Esophagus muscularis mucosa (tissue), 4 donors: ENCODE results near the gene AMER1. TPM values are rescaled to one million over a fixed set of nuclear protein-coding genes. Genes with fewer than 3 reads are reported as not detected.

Source experiments
- DNase-seq: peaks from one replicate; pipeline ENCODE4 v3.0.0-alpha.2; 2017; ENCODE audit errors: extremely low spot score
- H3K27ac ChIP-seq, 4 donors: fragments of 200-600 bp; sonication (generic); replicated peaks in 1 of 4; 1 replicate in 3 of 4; 2 replicates in 1 of 4; pipeline ENCODE4 v1.5.1; 2016 to 2019; ENCODE audit warnings: mild to moderate bottlenecking in 1 of 4
- H3K27me3 ChIP-seq, 4 donors: fragments of 200-600 bp; sonication (generic); one replicate each; pipeline versions ENCODE4 v1.5.1 to v1.6.0; 2016 to 2019
- H3K36me3 ChIP-seq, 4 donors: fragments of 200-600 bp; sonication (generic); one replicate each; pipeline ENCODE4 v1.5.1; 2016 to 2019
- H3K4me1 ChIP-seq, 4 donors: fragments of 200-600 bp; sonication (generic); one replicate each; pipeline ENCODE4 v1.5.1; 2016 to 2019
- H3K4me3 ChIP-seq, 4 donors: fragments of 200-600 bp; sonication (generic); 1 replicate in 2 of 4; 2 replicates in 2 of 4; pipeline ENCODE4 v1.5.1; 2016 to 2019; ENCODE audit warnings: mild to moderate bottlenecking in 4 of 4, moderate library complexity in 1 of 4
- H3K9me3 ChIP-seq, 4 donors: fragments of 200-600 bp; sonication (generic); 1 replicate in 3 of 4; 2 replicates in 1 of 4; pipeline ENCODE4 v1.5.1; 2016 to 2019
- EP300 ChIP-seq: sonication (generic); formaldehyde crosslinking; IDR thresholded peaks from one replicate; pipeline ENCODE4 v1.6.1; 2017; ENCODE audit warnings: antibody characterized with exemption
- POLR2A ChIP-seq: fragments of 450-650 bp; IDR thresholded peaks from one replicate; pipeline ENCODE4 v1.6.1; 2017; ENCODE audit warnings: antibody characterized with exemption, moderate library complexity, mild to moderate bottlenecking, low read depth
- POLR2AphosphoS5 ChIP-seq, 2 donors: sonication (generic); formaldehyde crosslinking; IDR thresholded peaks; one replicate each; pipeline ENCODE4 v1.6.1; 2017; ENCODE audit warnings: antibody characterized with exemption in 2 of 2
- WGBS: methylation state at CpG from one replicate; pipeline ENCODE4 v1.1.5; 2018; 5-methylcytosine and 5-hydroxymethylcytosine counted together
- intact Hi-C: fragments of 100-400 bp; cut with DNase I; formaldehyde crosslinking; loops from one replicate; pipeline ENCODE4 v1.15.1; 2023
- total RNA-seq, 4 donors: library from RNA; depleted of rRNA; stranded (reverse); fragments of >200 nt; gene quantifications; one replicate each; pipeline versions ENCODE4 v1.1.0 to v1.2.1, GENCODE V29; 2016
- TF ChIP-seq, protein P1 (sequence below), 3 experiments: fragments of 200-600 bp in 2 of 3; fragments of 450-650 bp in 1 of 3; sonication (generic) in 2 of 3; IDR thresholded peaks; one replicate each; pipeline ENCODE4 v1.5.1; 2017 to 2019; ENCODE audit warnings: antibody characterized with exemption in 3 of 3, mild to moderate bottlenecking in 2 of 3, moderate library complexity in 1 of 3

AMER1 gene
- total RNA-seq, 4 donors from 2014 or later = 4.5 to 9.6 (median 7.3) TPM

DNA sequence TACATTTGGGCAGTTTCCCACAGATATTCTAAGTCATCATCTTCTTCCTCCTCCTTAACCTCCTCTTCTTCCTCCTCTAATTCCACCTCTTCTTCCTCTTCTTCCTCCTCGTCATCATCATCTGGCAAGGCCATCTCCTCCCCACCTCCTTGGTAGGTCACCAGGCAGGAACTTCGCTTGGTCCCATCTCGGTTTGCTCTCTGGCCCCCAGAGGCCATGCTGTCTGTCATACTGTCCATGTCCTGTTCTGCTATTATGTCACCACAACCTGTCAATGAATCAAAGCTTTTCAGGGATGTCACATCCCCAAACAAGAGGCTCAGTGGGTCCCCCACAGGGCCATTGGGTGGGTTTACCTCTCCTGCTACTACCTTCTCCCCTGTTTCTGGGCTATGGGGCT is 13.5 kb downstream of the AMER1 start:
- no peak for TF ChIP-seq POLR2A
- TF ChIP-seq EP300 = no peak
- TF ChIP-seq, protein P1, sequence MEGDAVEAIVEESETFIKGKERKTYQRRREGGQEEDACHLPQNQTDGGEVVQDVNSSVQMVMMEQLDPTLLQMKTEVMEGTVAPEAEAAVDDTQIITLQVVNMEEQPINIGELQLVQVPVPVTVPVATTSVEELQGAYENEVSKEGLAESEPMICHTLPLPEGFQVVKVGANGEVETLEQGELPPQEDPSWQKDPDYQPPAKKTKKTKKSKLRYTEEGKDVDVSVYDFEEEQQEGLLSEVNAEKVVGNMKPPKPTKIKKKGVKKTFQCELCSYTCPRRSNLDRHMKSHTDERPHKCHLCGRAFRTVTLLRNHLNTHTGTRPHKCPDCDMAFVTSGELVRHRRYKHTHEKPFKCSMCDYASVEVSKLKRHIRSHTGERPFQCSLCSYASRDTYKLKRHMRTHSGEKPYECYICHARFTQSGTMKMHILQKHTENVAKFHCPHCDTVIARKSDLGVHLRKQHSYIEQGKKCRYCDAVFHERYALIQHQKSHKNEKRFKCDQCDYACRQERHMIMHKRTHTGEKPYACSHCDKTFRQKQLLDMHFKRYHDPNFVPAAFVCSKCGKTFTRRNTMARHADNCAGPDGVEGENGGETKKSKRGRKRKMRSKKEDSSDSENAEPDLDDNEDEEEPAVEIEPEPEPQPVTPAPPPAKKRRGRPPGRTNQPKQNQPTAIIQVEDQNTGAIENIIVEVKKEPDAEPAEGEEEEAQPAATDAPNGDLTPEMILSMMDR (IDR thresholded peaks at IDR 0.05) = no peak
- no peak for TF ChIP-seq POLR2AphosphoS5 (IDR thresholded peaks at IDR 0.05)
- no peak for DNase-seq
- Histone ChIP-seq H3K36me3 (peaks cover 0 to 32% (median 27%) of the 10 kb centered on the region in 4 donors), H3K27me3 (no peaks in the 10 kb centered on the region), H3K4me1 (no peaks in the 10 kb centered on the region), H3K27ac (no peak overlapping the region), H3K4me3 (no peak overlapping the region), H3K9me3 (no peaks in the 10 kb centered on the region)
- WGBS = 84% methylated on average over 3 of the region's 3 CpGs
- intact Hi-C loops = no loop called here

- WGBS = 85% methylated on average over 11 of the region's 19 CpGs
- intact Hi-C loops = no loop called here
Observed at GRCh38 chrX:64191281-64192010, 14.1 kb downstream of the AMER1 start.

DNA sequence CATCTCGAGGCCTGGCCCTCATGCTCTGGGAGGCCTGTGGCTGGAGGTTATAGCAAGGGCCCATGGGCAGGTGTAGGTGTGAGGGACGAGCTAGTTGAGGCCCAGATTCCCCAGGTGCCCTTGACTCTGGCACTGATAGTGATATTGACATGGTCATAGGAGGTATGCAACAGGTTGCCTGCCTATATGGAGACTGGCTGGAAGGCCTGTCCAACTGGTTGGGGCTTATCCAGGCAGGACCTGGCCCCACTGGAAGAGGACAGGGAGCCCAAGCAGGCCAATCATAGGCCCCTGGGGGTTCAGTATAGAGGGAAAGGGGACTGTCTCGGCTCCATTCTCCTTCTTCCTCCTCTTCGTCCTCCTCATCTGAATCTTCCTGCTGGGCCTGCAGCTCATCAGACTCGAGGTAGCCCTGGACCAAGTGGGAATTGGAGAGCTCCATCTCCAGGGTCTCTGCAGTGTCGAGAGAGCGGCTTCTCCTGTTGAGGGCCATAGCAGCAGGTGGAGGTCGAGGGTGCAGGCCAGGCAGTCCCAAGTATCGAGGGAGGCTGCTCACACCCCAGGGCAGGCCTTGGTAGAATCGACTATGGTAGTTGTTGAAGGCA is 15.3 kb downstream of the AMER1 start:
- WGBS = 78% methylated on average over 6 of the region's 10 CpGs
- Histone ChIP-seq H3K27ac (no peak overlapping the region), H3K27me3 (no peaks in the 10 kb centered on the region), H3K36me3 (peaks cover 0 to 32% (median 27%) of the 10 kb centered on the region in 4 donors), H3K4me1 (no peaks in the 10 kb centered on the region), H3K4me3 (no peak overlapping the region), H3K9me3 (no peaks in the 10 kb centered on the region)
- TF ChIP-seq POLR2A (no peak), EP300 (no peak)
- intact Hi-C loops = no loop called here
- DNase-seq = no peak

More at GRCh38 chrX:64191281-64192010, 14.1 kb downstream of the AMER1 start:
- TF ChIP-seq EP300 (no peak), POLR2AphosphoS5 (IDR thresholded peaks at IDR 0.05) (no peak), POLR2A (no peak)
- TF ChIP-seq, protein P1 (IDR thresholded peaks at IDR 0.05) = no peak
- no peak for DNase-seq
- H3K36me3 ChIP-seq = peaks cover 0 to 32% (median 27%) of the 10 kb centered on the region in 4 donors
- no peaks in the 10 kb centered on the region for H3K4me1 ChIP-seq
- no peaks in the 10 kb centered on the region for H3K27me3 ChIP-seq
- no peak overlapping the region for H3K4me3 ChIP-seq
- H3K27ac ChIP-seq = no peak overlapping the region
- H3K9me3 ChIP-seq = no peaks in the 10 kb centered on the region

DNA sequence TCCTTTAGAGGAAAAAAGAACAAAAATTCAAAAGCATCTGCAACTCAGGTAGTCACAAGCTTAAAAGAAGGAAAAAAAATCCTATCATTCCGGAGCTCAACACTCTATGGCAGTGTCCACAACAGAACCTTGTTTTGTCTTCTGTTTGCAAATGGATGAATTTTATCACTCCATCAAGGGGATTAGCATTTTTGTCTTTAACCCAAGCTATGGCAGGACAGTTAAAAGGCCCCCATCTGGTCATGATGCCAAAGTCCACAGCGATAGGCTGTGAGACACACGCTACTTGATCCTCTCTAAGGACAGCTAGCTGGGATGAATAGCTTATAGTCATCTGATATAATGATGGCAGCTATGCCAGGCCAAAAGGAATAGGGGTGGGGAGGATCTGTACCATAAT is 16.6 kb downstream of the AMER1 start:
- H3K27ac ChIP-seq = no peak overlapping the region
- H3K4me1 ChIP-seq = no peaks in the 10 kb centered on the region
- intact Hi-C loops = no loop called here
- no peaks in the 10 kb centered on the region for H3K9me3 ChIP-seq
- no peak overlapping the region for H3K4me3 ChIP-seq
- no peaks in the 10 kb centered on the region for H3K27me3 ChIP-seq
- WGBS = 92% methylated on average over 1 of the region's 3 CpGs
- TF ChIP-seq POLR2A (no peak), POLR2AphosphoS5 (IDR thresholded peaks at IDR 0.05) (no peak), EP300 (no peak)
- TF ChIP-seq, protein P1 (IDR thresholded peaks at IDR 0.05) = no peak
- no peak for DNase-seq
- peaks cover 0 to 32% (median 27%) of the 10 kb centered on the region in 4 donors for H3K36me3 ChIP-seq

DNA sequence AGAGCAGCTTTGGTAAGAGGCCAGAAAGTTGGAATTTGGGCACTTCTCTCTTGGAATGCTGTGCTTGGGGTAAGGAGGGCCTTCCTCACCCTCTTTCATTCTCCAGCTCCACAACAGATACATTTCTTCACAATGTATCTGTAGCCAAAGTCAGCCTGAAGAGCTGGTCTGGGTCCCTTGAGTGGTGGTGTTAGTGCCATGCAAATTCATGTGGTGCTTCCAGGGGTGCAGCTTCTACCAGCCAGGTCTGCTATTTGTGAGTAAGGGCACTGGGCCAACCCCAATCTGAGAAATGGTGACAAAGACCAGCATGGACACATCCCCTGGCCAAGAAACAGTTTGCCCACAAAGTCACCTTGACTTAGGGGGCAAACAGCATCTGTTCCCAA is 17.8 kb downstream of the AMER1 start:
- Histone ChIP-seq H3K4me3 (no peak overlapping the region), H3K36me3 (peaks cover 0 to 30% (median 26%) of the 10 kb centered on the region in 4 donors), H3K9me3 (no peaks in the 10 kb centered on the region), H3K27me3 (no peaks in the 10 kb centered on the region), H3K27ac (no peak overlapping the region), H3K4me1 (no peaks in the 10 kb centered on the region)
- no peak for TF ChIP-seq POLR2AphosphoS5 (IDR thresholded peaks at IDR 0.05)
- TF ChIP-seq POLR2A = no peak
- TF ChIP-seq, protein P1 (IDR thresholded peaks at IDR 0.05) = no peak
- intact Hi-C loops = no loop called here
- no peak for DNase-seq
